Measurements from ENCODE around the gene MB21D2.

MB21D2 gene

DNA sequence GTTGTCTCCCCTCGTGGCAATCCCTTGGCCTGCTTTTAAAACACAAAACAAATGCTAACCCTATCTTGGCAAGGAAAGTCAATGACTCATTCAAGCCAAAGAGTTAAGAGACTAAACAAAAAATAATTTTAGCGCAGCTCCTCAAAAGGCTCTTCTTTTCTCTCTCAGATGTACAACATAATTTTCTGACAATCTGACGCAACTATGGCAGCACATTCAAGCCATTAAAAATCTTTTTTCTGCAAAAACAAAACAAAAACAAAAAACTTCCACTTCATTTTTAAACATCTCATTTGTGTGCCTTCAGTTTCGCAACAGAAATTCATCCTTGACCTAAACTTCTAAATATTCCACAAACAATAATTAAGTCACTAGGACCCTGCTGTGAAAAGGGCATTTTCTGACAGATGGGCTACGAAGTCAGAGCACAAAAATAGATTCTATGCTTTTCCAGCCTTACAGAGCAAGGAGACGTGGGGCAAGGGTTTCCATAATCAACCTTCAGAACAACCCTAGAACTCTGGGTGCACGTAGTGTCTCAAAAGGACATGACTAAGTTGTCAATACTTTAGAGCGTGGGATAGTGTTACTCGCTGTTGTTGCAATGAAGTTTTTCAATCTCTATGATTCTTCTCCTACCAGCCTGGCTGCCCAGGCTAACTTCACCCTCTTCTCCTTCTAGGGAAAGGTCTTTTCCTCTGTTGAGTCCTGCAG, 84.3 kb downstream of the MB21D2 start:
- no peak for DNase-seq (ENCODE audit: low read depth)

DNA sequence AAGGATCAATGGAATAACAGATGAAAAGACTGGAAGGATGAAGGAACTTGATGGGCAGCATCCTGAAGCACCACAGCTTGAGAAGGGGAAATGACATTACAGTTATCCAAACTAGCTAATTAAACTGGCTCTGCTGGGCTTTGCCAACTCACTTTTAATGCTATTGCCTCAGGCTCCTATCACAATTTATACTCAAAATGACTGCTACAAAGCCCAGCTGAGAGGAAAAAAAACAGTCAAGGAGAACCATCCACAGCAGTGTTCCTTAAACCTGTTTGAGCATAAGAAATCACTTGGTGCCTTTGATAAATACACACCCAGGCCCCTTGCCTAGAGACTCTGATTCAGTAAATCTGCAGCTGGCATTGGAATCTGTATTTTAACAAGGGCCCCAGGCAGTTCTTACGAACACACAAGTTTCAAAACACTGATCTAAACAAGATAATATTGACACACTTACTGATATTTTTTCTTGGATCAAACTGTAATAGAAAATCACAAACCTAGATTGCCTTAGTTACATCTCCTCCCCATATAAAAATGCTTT, 85.8 kb downstream of the MB21D2 start:
- no peak for DNase-seq (ENCODE audit: low read depth)

DNA sequence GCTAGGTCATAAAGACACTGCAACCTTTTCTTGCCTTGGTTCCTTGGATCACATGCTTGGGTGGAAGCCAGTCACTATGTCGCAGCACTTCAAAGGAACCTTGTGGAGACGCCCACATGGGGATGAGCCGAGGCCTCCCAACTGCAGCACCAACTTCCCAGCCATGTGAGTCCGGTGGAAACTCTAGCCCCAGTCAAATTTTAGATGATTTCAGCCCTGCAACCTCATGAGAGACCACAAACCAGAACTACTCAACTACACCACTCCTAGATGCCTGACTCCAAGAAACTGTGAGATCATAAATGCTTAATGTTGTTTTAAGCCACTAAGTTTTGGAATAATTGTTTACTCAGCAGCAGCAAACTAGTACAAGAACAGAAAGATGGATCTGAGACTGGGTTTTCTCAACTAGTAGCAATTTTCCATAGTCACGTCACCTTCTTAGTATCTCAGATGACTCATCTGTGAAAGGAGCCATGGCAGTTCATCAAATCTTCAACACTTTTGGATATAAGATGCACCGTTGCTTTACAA, 86.5 kb downstream of the MB21D2 start:
- DNase-seq (ENCODE audit: low read depth): no peak

DNA sequence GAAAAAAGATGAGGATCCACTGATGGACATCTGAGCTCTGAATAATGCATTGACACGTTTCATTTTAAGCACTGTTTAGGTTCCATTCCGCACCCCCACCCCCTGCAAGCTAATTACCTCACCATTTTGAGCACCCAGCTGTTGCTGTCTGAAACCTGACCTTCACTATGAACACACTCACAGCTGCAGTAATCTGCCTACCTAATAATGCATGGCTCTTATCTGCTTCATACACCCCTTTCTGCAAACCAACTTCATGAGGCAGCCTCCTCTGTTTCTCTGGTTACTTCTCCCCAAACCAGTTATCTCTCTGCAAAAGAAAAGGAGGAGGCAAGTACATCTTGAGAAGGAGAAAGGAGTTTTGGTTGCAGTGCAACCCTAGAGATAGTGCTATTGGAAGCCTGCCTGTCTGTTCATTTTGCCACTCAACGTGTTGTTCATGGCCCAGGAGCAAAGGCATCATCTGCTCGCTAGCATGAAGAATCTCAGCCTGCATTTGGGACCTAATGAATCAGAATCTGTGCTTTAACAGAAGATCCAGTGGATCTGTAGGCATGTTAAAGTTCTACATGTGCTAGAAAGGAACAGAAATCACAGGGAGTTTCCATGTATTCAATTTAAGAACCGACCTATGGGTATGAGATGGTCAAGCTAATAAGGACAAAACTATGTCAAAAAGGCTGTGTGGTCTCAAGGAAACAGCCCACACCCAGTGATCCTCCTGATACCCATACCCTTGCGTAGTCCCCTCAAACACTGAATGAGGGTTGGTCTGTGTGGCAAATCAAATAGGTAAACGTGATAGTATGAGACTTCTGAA, 87.2 kb downstream of the MB21D2 start:
- DNase-seq (ENCODE audit: low read depth): no peak

DNA sequence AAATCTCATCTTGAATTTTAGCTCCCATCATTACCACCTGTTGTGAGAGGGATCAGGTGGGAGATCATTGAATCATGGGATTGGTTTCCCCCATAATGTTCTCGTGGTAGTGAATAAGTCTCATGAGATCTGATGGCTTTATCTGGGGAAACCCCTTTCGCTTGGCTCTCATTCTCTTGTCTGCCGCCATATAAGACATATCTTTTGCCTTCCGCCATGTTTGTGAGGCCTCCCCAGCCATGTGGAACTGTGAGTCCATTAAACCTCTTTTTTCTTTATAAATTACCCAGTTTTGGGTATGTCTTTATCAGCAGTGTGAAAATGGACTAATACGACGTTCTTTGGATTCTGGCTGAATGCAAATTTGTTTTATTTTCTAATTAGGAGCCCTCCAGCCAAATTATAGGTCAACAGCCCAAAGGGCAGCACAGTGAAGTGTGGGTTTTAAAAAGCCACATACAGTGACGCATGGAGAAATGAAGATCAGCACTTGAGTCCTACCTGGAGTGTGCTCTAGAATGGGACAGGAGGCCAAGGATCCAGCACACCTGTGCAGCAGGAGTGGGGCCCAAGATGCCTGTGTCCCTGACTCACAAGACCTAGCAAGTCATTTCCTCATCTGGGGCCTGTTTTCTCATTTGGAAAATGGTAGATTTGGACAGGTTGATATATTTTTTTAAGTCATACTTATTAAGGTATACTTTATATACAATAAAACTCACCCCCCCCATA, 89.6 kb downstream of the MB21D2 start:
- DNase-seq (ENCODE audit: low read depth): no peak

DNA sequence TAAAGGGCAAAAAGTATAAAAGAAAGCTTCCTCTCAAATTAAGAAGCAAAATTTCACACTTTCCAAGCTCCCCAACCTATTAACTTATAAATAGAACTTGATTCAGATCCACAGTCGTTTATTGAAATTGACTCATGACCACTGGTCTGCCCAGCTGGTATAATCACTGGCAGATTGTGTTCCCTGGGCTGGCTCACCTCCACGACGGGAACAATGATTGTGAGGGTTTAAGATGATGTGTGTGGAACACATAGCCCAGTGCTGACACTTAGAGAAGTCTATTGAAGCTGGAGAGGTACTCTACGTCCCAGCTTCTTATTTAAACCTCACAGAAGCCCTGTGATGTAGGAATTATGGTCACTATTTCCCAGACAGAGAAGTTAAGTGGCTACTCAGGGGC, 90.4 kb downstream of the MB21D2 start:
- no peak for DNase-seq (ENCODE audit: low read depth)

DNA sequence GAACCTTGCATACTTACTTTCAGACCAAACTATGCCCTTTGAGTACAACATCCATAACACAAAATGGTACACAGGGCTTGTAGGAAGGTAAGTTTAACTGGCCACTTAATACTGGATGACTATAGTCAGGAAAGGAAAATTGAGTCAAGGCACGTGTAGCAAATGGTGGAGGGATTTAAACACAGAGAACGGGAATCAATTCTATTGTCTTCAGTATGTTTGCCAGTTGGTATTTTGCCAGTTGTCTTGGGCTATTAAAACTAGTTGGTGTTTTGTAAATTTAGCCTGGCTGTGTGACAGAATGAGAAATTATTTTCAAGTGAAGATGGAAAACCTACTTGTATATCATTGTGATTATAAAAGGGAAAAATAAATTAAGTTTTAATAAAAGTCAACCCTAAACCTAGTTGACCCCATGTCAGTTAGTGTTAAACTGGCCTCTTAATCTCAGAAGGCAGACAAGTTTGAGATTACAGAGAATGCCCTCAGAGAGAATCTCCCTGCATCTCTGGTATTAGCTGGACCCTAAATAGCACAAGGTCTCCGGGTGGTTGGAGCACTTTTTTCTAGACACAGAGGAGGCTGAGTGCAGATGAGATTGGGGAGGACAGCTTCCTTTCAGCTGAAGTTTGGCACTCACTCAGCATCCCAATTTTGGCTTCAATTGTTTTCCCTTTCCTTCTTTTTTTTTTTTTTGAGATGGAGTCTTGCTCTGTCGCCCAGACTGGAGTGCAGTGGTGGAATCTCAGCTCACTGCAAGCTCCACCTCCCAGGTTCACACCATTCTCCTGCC, 91.2 kb downstream of the MB21D2 start:
- DNase-seq (ENCODE audit: low read depth): no peak

DNA sequence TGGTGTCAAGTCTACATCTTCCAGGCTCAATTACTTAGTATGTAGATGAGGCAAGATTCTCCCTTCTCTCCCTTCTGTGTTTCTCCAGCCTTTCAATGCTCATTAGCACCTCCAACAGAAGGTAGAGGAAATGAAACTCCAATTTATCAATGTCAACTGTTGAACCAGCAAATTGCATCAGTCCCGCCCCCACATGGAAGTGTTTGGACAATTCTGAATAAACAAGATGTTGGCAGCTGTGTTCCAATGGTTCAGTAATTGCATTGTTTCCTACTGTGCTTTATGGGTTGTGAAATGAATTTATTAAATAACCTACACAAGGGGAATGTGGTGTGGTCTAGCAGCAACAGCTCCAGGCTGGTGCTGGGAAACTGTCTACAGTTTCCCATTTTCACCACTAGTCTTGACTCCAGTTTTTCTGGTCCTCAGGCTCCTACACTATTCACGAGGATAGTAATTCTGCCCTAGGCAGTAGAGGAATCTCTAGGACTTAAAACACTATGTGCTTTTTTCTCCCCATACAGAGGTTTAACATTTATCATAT, 91.9 kb downstream of the MB21D2 start:
- no peak for DNase-seq (ENCODE audit: low read depth)

DNA sequence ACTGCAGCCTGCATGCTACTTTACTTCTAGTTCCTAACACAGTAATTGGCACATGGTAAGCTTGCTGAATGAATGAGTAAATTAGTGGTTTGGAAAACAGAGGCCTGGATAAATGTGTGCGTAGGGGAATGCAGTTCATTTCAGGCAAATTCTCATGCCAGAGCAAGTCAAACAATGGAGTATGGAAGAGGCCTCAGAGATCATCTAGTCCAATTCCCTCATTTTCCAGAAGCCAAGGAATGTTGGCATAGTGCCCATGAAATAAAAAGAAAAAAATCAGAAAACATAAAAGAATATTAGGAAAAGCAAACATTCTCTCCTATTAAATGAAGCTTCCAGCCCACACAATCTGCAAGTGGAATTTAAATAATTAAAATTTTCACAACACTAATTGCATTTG, 92.4 kb downstream of the MB21D2 start:
- DNase-seq (ENCODE audit: low read depth): no peak

DNA sequence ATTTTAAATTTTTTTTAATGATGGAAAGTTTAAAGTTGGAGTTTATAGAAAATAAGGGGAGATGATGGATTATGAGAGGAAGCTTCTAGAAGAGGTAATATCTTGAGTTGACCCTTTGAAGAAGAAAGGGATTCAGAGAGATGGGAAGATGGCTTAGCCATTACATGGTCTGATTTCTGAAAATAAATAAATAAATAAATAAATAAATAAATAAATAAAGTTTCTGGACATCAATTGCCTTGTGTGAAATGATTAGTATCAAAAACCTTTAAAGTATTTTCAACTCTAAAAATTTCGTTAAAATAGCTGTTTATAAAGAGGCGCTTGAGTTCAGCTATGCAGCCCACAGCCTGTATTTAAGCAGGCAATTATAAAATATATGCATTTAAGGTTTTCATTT, 93.3 kb downstream of the MB21D2 start:
- no peak for DNase-seq (ENCODE audit: low read depth)

DNA sequence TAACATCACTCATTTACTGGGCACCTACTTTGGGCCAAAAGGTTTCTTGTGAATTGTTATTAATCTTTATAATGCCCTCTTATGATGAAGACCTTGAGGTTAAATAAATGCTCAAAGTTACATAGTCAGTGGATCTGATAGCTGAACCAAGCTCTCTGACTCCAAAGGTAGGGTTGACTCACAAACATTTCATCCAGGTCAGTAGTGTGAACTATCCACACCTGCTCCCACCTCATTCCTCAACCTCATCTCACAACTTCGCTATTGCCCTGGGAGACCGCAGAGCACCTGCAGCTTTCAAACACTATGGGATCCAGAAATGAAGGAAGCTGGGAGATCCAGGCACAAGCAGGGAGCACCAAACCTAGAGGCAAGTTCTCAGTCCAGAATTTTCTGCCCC, 96.5 kb downstream of the MB21D2 start:
- DNase-seq (ENCODE audit: low read depth): no peak

DNA sequence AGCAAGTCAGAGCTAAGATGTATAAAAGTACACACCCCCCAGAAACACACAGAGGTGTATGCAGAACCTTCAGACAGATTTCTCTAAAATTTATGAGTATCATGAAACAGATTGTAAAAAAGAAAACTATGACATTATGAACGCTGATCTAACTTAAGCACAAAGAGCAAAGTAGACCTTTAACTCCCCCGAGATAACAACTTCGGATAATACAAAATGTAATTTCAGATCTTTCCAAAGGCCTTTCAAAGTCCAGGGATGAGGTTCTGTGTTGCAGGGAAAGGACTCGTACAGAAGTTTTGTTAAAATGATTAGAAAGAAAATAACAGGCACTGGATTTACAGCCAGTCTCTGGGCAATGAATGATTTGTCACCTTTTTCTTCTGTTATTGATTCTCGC, 97.5 kb downstream of the MB21D2 start:
- DNase-seq (ENCODE audit: low read depth): no peak

DNA sequence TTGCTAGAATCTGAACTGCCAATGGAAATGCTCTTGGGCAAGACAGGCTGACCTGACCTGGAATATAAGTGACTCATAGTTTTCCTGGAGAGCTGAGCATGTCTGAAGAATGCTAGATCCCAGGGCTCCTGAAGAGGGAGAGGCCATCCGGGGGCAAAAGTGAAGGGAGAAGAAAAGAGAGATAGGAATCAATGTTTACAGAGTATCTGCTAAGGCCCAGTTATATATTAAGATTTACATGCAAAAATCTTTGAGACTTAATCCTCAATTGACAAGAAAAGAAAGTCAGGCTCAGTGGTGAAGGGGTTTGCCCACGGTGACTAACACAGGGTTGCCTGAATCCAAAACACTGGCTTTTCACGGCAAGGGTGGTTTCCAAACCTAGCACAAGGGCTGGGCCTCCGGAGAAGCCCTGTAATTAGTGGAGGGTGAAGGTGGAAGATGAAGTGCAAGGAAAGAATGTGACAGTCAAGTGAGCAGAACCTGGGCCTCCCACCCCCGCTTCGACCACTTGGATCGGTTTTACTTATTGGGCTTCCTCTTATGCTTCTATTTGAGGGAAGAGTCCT, 98.6 kb downstream of the MB21D2 start:
- peak; percentile 1 for DNase-seq (ENCODE audit: low read depth)

DNA sequence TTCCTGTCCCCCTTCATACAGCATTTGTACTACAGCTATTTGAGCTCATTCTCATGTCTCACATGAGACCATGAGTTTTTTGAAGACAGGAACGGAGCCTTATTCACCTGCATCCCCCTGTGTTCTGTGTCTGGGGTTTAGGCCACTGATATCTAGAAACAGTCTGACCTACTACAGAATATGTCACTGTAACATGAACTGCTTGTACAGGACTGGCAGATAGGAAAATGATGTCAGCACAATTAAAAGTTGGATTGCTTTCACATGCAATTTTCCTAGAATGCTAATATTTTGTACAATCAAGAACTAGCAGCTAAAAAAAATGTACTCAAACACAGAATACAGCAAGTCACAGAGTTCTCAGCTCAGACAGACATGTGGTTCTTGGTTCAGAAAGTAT, 99.5 kb downstream of the MB21D2 start:
- DNase-seq (ENCODE audit: low read depth): no peak

DNA sequence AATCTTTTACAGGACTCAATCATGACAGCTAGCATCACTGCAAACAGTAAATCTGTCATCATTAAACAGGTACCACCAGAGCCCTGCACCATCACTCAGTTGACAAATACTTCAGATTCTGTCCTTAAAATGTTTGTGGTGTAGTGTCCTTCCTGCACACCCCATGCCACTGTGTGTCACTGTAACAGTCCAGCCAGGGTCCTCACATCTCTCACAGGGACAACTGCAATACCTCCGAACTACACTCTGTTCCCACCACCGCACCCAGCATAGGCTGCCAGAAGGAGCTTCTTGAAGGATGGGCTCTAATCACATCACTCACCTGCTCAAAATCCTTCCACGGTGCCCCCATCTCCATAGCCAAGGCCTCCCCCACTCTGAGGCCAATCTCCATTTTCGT, 100.2 kb downstream of the MB21D2 start:
- DNase-seq (ENCODE audit: low read depth): no peak

DNA sequence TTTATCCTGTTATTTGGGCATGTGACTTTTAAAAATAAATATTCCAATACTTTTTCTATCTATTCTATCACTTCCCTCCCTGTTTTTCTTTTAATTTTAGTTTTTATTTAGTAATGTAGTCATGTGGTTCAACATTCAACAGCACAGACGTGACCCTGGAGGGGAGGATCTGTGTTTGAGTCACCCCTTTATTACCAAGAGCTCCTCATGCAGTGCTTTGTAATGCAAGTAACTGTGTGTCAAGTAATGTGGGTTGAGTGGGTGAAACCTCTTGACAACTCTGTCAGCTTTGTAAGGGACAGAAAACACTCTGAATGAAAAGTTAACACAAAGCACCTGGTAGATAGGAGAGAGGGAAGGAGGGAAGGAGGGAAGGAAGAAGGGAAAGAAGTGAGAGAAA, 100.6 kb downstream of the MB21D2 start:
- DNase-seq (ENCODE audit: low read depth): no peak

DNA sequence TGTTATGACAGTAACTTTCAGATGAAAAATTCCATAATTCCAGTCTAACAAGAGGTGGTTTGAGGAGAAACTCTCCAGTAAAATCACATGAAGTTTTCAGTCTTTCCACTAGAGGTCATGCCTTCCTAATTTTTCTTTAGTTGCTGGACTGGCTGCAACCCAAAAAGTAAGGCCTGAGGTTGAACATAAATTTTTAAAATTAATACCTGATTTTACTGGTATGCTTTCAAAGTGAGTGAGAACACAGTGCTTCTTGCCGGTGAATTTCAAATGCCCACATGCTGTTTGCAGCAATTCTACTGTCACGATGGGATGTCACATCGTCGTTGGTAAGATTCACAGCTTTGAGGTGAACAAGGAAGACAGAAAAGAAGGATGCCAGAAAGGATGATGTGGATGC, 101.3 kb downstream of the MB21D2 start:
- no peak for DNase-seq (ENCODE audit: low read depth)

DNA sequence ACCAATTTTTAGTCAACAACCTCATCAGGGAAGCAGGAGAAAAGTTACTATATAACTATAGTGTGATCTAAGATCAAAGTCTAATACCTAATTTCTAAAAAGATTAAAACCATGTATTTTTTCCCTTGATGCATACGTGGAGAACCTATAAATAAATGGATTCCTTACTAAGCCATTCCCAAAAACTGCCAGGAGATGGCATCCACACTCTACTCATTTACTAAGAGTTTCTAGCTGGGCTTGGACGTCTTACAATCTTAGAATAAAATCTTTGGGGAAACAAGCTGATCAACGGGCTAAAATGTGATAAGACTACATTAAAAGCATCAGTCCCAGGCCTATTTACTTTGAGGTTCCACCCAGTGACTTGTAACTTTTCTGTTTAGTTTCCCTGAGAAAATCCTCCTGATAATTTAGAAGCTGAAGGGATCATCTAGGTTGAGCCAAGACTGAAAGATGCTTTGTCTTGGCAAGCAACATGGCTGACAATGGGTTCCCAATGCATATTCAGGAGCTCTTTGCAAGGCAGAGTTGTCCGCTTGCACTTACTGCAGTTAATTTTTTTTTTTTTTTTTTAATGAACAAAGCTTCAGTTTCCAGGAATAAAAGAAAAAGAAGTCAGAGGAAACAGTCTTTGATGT, 104.8 kb downstream of the MB21D2 start:
- no peak for DNase-seq (ENCODE audit: low read depth)

DNA sequence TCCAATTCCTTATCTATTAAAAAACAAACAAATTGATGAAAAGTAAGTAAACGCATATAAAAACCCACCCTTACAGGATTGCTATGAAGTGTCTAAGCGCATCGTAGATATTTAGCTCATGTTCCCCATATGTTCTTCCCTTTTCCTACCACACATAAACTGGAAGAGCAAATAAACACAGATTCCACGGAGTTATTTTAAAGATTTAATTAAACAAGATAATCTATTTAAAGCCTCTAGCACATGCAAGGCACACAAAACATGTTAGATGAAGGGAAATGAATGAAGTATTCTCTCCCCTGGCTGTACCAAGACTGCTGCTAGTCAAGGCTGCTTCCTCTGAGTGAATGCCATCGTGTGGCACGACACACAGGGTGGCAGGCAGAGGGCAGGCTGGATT, 111.9 kb downstream of the MB21D2 start:
- DNase-seq (ENCODE audit: low read depth): no peak

DNA sequence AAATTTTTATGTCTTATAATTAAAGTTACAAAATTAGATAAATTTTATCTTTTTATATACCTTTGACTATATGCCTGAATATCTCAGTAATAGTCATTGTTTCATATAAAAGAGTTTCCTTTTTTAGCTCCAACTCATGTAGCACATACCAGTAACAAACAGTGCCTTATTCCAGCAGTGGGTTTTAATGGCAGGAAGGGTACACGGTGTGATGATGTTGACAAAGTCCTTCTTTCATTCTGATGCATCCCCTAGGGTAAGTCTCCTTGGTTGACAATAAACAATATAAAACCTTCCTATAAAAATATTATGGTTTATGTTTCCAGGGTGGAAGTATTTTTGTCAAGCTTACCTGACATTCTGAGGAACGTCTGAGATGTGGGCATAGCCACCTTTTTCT, 113.2 kb downstream of the MB21D2 start:
- DNase-seq (ENCODE audit: low read depth): no peak
